ENCODE measurements around the gene CDCA4.

The CDCA4 gene

DNA sequence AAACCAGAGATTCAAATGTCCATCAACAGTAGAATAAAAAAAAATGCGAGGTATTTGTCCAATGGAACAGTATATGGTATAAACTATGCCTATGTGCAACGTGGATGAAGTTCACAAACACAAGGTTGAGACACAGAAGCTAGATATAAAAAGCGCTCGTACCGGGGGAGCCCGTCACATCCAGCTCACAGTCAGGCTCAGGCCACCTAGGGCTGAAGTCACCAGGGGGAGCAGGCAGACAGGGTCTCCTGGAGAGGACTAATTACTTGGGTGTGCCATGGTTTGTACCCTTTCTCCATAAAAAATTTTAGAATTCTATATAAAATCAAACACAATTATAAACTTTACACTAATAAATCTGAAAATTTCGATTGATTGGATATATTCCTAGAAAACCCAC, 56.3 kb downstream of the CDCA4 start:
- no peak overlapping the region for H3K27ac ChIP-seq
- TF ChIP-seq, protein P1, sequence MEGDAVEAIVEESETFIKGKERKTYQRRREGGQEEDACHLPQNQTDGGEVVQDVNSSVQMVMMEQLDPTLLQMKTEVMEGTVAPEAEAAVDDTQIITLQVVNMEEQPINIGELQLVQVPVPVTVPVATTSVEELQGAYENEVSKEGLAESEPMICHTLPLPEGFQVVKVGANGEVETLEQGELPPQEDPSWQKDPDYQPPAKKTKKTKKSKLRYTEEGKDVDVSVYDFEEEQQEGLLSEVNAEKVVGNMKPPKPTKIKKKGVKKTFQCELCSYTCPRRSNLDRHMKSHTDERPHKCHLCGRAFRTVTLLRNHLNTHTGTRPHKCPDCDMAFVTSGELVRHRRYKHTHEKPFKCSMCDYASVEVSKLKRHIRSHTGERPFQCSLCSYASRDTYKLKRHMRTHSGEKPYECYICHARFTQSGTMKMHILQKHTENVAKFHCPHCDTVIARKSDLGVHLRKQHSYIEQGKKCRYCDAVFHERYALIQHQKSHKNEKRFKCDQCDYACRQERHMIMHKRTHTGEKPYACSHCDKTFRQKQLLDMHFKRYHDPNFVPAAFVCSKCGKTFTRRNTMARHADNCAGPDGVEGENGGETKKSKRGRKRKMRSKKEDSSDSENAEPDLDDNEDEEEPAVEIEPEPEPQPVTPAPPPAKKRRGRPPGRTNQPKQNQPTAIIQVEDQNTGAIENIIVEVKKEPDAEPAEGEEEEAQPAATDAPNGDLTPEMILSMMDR (IDR thresholded peaks at IDR 0.05): no peak
- no peak for TF ChIP-seq ZFX (IDR thresholded peaks at IDR 0.05; ENCODE audit: borderline replicate concordance)

All from 22Rv1 (cell line).